ENCODE data around the gene RNF115. TPM values are rescaled to one million over a fixed set of nuclear protein-coding genes. Genes with fewer than 3 reads are reported as not detected.

Gene RNF115
- total and polyA plus RNA-seq, 2 of the 8 experiments (the other 6 are each of a cell fraction or from before 2014, with no cell fraction given) = 4.7 to 10.8 TPM

GRCh38 chr1:145859491-145860023 lies 35.7 kb upstream of the RNF115 start (continued):
- peak; percentile 78 for TF ChIP-seq PHF8 (conservative IDR thresholded peaks at IDR 0.05; ENCODE audit: low read depth, low read length)
- TF ChIP-seq E2F6 (IDR thresholded peaks at IDR 0.05) = no peak
- TF ChIP-seq RFX5 (IDR thresholded peaks at IDR 0.05; ENCODE audit: borderline replicate concordance, low read depth, low read length) = no peak
- TF ChIP-seq CBX5 (IDR thresholded peaks at IDR 0.05; ENCODE audit: low read depth, low read length) = no peak
- TF ChIP-seq, protein P1, sequence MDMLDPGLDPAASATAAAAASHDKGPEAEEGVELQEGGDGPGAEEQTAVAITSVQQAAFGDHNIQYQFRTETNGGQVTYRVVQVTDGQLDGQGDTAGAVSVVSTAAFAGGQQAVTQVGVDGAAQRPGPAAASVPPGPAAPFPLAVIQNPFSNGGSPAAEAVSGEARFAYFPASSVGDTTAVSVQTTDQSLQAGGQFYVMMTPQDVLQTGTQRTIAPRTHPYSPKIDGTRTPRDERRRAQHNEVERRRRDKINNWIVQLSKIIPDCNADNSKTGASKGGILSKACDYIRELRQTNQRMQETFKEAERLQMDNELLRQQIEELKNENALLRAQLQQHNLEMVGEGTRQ (IDR thresholded peaks at IDR 0.05; ENCODE audit: low read length) = no peak
- no peak for TF ChIP-seq POU5F1 (IDR thresholded peaks at IDR 0.05; ENCODE audit: low read depth, low read length)
- peak; percentile 56; the same call in 1 of the 2 replicates for TF ChIP-seq TBP (IDR thresholded peaks at IDR 0.05; ENCODE audit: low read depth, low read length)
- TF ChIP-seq POLR2AphosphoS5 (IDR thresholded peaks at IDR 0.05; ENCODE audit: low read depth, low read length) = peak; percentile 50; the same call in 1 of the 2 replicates
- TF ChIP-seq SAP30 (IDR thresholded peaks at IDR 0.05; ENCODE audit: insufficient read depth, insufficient replicate concordance, low read length) = peak; percentile 4

Data from H1 (cell line).